A549 (cell line): ENCODE measurements around the gene ANKRD65. TPM values are rescaled to one million over a fixed set of nuclear protein-coding genes. Genes with fewer than 3 reads are reported as not detected.
A peak's percentile ranks its signal among the peaks of the same experiment; 100 is the strongest.

Source experiments
- ATAC-seq, 2 experiments: fragments of 200-7000 bp in 1 of 2; fragments of >200 bp in 1 of 2; cut with Nextera tagmentation in 1 of 2; cut with Tn5 transposase in 1 of 2; 3 replicates each; pipeline versions ENCODE4 v1.8.0 to v1.9.1; 2018 to 2020; ENCODE audit warnings: mild to moderate bottlenecking in 1 of 2, moderate library complexity in 1 of 2
- CTCF ChIA-PET: fragments of 300-600 bp; sonication (Branson Sonifier 250); formaldehyde crosslinking; extraction: SDS; loops from one replicate; lab custom pipeline; 2021; ENCODE audit warnings: antibody characterized with exemption, inconsistent platforms; lab: Yijun Ruan, JAX
- POLR2A ChIA-PET: fragments of 350-600 bp; formaldehyde crosslinking; extraction: SDS; loops from one replicate; lab custom pipeline; 2021; ENCODE audit warnings: antibody characterized with exemption, inconsistent platforms; lab: Yijun Ruan, JAX
- DNase-seq, 2 experiments: peaks; one replicate each; pipeline versions ENCODE4 v3.0.0 to v3.0.0-alpha.2; 2011 to 2016; ENCODE audit warnings: low read depth in 1 of 2, low spot score in 1 of 2
- FAIRE-seq: peaks from 2 replicates; lab custom pipeline; 2011; peaks lifted over from hg19 to GRCh38; lab: Jason Lieb, UNC
- H3K27ac ChIP-seq, 2 experiments: fragments of >200 bp; sonication (Bioruptor Twin); formaldehyde crosslinking; 3 replicates each; pipeline ENCODE4 v1.5.1; 2016 to 2017
- H3K4me1 ChIP-seq: fragments of >200 bp; sonication (Bioruptor Twin); formaldehyde crosslinking; 3 replicates; pipeline ENCODE4 v1.6.1; 2016
- H3K4me2 ChIP-seq: fragments of >200 bp; sonication (Bioruptor Twin); formaldehyde crosslinking; 3 replicates; pipeline ENCODE4 v1.6.1; 2016
- H3K4me3 ChIP-seq: fragments of >200 bp; sonication (Bioruptor Twin); formaldehyde crosslinking; 3 replicates; pipeline ENCODE4 v1.5.1; 2016
- H3K9me3 ChIP-seq: fragments of >200 bp; sonication (Bioruptor Twin); formaldehyde crosslinking; 3 replicates; pipeline ENCODE4 v1.6.1; 2016
- CEBPB ChIP-seq, 2 experiments: fragments of >200 bp in 1 of 2; sonication (Bioruptor Twin) in 1 of 2; formaldehyde crosslinking in 1 of 2; IDR thresholded peaks; 2 replicates each; pipeline ENCODE4 v1.6.1; 2012 to 2016
- CHD4 ChIP-seq: fragments of 200-600 bp; sonication (generic); IDR thresholded peaks from 2 replicates; pipeline ENCODE4 v1.6.1; 2016; ENCODE audit warnings: antibody characterized with exemption, mild to moderate bottlenecking, borderline replicate concordance
- EHF ChIP-seq: fragments of 250-450 bp; sonication (Bioruptor Pico); IDR thresholded peaks from 2 replicates; pipeline ENCODE4 v1.5.0; 2020; ENCODE audit warnings: mild to moderate bottlenecking
- ESRRA ChIP-seq: fragments of 150-350 bp; IDR thresholded peaks from 2 replicates; pipeline ENCODE4 v1.6.1; 2014; ENCODE audit warnings: mild to moderate bottlenecking, low read length, borderline replicate concordance
- FOSL2 ChIP-seq, 2 experiments: fragments of 450-650 bp in 1 of 2; fragments of >200 bp in 1 of 2; sonication (Bioruptor Twin) in 1 of 2; formaldehyde crosslinking; IDR thresholded peaks; 2 replicates each; pipeline versions ENCODE4 v1.5.0 to v1.6.1; 2016 to 2020; ENCODE audit warnings: mild to moderate bottlenecking in 1 of 2, moderate library complexity in 1 of 2
- FOXS1 ChIP-seq: fragments of 250-450 bp; sonication (Bioruptor Pico); IDR thresholded peaks from 2 replicates; pipeline ENCODE4 v1.5.0; 2020; ENCODE audit warnings: mild to moderate bottlenecking, moderate library complexity
- HEYL ChIP-seq: fragments of 250-450 bp; sonication (Bioruptor Pico); IDR thresholded peaks from 2 replicates; pipeline ENCODE4 v1.8.0; 2021; ENCODE audit warnings: mild to moderate bottlenecking, moderate library complexity
- HOXB13 ChIP-seq: fragments of 250-450 bp; sonication (Bioruptor Pico); IDR thresholded peaks from 2 replicates; pipeline ENCODE4 v1.5.0; 2020; ENCODE audit warnings: low read depth, mild to moderate bottlenecking, moderate library complexity
- MAFK ChIP-seq: fragments of 450-650 bp; IDR thresholded peaks from 2 replicates; pipeline ENCODE4 v1.6.1; 2014; ENCODE audit not compliant: partially characterized antibody
- NR3C1 ChIP-seq: fragments of >200 bp; sonication (Bioruptor Twin); formaldehyde crosslinking; IDR thresholded peaks from 3 replicates; pipeline ENCODE4 v1.6.1; 2017
- RFX5 ChIP-seq: fragments of 450-650 bp; IDR thresholded peaks from 2 replicates; pipeline ENCODE4 v1.7.1; 2014; ENCODE audit warnings: antibody characterized with exemption, mild to moderate bottlenecking, moderate library complexity
- TP53 ChIP-seq: fragments of 250-450 bp; sonication (Bioruptor Pico); IDR thresholded peaks from 2 replicates; pipeline ENCODE4 v1.5.0; 2021; ENCODE audit warnings: mild to moderate bottlenecking, moderate library complexity
- WGBS: methylation state at CpG from one replicate; pipeline ENCODE4 v1.1.6; 2017; ENCODE audit errors: missing lambda C conversion rate; 5-methylcytosine and 5-hydroxymethylcytosine counted together
- polyA plus RNA-seq, 4 experiments: library from polyadenylated mRNA; depleted of rRNA in 3 of 4; stranded (reverse); fragments of >200 nt; fragmentation: RNase III in 1 of 4; extraction: RNeasy Plus Mini Kit Qiagen cat#74134 plus additional on column Dnase treatment in 1 of 4; gene quantifications; 2 replicates in 3 of 4; 3 replicates in 1 of 4; pipeline ENCODE4 v1.2.3, GENCODE V29; 2011 to 2017
- TF ChIP-seq, protein P1 (sequence below): fragments of 250-450 bp; sonication (Bioruptor Pico); IDR thresholded peaks from 2 replicates; pipeline ENCODE4 v1.5.0; 2021; ENCODE audit warnings: mild to moderate bottlenecking, moderate library complexity, borderline replicate concordance
- TF ChIP-seq, protein P2 (sequence below): fragments of >200 bp; sonication (Bioruptor Twin); formaldehyde crosslinking; IDR thresholded peaks from 3 replicates; pipeline ENCODE4 v1.5.1; 2016
- TF ChIP-seq, protein P3 (sequence below): fragments of 250-450 bp; sonication (Bioruptor Pico); IDR thresholded peaks from 2 replicates; pipeline ENCODE4 v1.5.0; 2020; ENCODE audit warnings: low read depth, mild to moderate bottlenecking, moderate library complexity

The ANKRD65 gene
- polyA plus RNA-seq, 2 of the 4 experiments (the other 2 are of a cell fraction), result 0.05 TPM; not detected in 1

DNA sequence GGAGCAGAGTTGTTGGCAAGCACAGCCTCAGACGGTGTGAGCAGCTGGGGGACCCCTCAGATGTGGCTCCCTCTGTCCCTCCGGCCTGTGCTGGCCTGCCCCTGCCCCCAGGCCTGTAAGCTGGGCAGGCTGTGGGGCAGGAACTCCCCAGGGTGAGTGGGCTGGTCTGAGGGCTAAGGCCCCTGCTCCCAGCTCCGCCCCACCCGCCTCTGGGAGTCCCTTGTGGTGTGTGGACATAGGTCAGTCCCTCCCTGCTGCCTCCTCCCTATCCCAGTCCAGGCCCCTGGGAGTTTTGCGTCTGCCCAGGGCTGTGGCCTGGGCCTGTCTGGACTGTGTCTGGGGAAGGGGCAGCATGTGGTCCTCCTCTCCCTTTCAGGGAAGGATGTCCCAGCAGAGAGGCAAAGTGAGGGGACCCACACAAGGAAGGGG lies 10.8 kb upstream of the ANKRD65 start:
- Histone ChIP-seq H3K4me1 (peaks cover 47% of the 10 kb centered on the region), H3K4me2 (peak overlapping the region; percentile 33; the same call in 2 of the 3 replicates), H3K27ac (peak overlapping the region; percentile 27 to 76; a peak in 3 of 6 replicates), H3K9me3 (no peaks in the 10 kb centered on the region), H3K4me3 (no peak overlapping the region)
- TF ChIP-seq, protein P1, sequence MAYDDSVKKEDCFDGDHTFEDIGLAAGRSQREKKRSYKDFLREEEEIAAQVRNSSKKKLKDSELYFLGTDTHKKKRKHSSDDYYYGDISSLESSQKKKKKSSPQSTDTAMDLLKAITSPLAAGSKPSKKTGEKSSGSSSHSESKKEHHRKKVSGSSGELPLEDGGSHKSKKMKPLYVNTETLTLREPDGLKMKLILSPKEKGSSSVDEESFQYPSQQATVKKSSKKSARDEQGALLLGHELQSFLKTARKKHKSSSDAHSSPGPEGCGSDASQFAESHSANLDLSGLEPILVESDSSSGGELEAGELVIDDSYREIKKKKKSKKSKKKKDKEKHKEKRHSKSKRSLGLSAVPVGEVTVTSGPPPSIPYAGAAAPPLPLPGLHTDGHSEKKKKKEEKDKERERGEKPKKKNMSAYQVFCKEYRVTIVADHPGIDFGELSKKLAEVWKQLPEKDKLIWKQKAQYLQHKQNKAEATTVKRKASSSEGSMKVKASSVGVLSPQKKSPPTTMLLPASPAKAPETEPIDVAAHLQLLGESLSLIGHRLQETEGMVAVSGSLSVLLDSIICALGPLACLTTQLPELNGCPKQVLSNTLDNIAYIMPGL, result no peak
- no peak for TF ChIP-seq FOXS1
- ATAC-seq (peak in 1 of 2 experiments; percentile 61; a peak in 3 of 6 replicates), FAIRE-seq (no peak), DNase-seq (no peak)
- ChIA-PET POLR2A (interaction anchor here (1.0 kb wide), 1 partner anchor 31 kb away, joined by 3 read pairs; no protein-coding TSS in a partner anchor), CTCF (interaction anchor here (1.1 to 4.2 kb wide), 2 partner anchors 9 to 73 kb away, joined by 3 to 16 read pairs; no protein-coding TSS in a partner anchor)
- no CpG with 5 or more reads among the region's 5 CpGs for WGBS

DNA sequence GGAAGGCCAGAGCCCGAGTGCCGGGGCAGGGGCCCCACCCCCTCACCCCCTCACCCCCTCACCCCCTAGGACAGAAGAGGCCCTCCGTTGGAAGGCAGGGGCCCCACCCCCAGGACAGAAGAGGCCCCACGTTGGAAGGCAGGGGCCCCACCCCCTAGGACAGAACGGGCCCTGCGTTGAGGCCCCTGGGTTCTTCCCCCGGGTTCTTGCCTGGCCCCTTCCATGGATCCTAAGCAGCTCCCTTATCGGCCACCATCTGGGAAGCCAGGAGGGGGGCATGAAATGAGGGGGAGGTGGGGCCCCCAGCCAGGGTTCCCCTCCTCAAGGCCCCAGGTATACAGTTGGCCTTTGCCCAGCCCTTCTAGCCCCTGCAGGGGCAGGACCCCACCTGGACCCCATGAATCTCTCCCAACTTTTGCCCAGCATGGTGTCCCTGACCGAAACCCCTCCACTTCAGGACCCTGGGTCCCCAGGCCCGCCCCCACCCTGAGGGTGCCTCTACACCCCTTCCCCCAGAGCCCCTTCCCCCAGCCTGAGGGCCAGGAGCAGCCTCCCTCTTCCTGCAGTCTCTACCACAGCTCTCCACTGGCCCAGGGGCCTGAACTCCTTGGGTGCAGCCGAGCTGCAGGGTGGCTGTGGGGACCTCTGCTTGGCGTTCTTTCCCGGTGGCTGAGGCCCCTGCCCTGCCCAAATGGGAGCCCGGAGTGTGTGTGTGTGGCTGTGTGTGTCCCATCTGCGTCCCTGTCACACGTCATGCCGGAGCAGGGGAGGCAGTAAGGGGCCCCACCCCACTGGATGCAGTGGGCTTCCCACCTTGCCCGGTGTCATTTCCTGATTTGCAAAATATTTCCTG lies 10.1 kb upstream of the ANKRD65 start:
- FAIRE-seq (no peak), ATAC-seq (no peak), DNase-seq (no peak)
- Histone ChIP-seq H3K4me2 (no peak overlapping the region; the same call in 2 of the 3 replicates), H3K27ac (peak overlapping the region; percentile 27 to 76; a peak in 3 of 6 replicates), H3K9me3 (no peaks in the 10 kb centered on the region), H3K4me1 (peaks cover 44% of the 10 kb centered on the region), H3K4me3 (no peak overlapping the region)
- WGBS, result 91% methylated on average over 5 of the region's 18 CpGs
- ChIA-PET POLR2A (interaction anchor here (1.0 kb wide), 1 partner anchor 31 kb away, joined by 3 read pairs; no protein-coding TSS in a partner anchor), CTCF (interaction anchor here (0.6 to 4.2 kb wide), 4 partner anchors 11 to 74 kb away, joined by 3 to 16 read pairs (median 4); no protein-coding TSS in a partner anchor)
- no peak for TF ChIP-seq HOXB13
- TF ChIP-seq, protein P2, sequence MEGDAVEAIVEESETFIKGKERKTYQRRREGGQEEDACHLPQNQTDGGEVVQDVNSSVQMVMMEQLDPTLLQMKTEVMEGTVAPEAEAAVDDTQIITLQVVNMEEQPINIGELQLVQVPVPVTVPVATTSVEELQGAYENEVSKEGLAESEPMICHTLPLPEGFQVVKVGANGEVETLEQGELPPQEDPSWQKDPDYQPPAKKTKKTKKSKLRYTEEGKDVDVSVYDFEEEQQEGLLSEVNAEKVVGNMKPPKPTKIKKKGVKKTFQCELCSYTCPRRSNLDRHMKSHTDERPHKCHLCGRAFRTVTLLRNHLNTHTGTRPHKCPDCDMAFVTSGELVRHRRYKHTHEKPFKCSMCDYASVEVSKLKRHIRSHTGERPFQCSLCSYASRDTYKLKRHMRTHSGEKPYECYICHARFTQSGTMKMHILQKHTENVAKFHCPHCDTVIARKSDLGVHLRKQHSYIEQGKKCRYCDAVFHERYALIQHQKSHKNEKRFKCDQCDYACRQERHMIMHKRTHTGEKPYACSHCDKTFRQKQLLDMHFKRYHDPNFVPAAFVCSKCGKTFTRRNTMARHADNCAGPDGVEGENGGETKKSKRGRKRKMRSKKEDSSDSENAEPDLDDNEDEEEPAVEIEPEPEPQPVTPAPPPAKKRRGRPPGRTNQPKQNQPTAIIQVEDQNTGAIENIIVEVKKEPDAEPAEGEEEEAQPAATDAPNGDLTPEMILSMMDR, result no peak
- TF ChIP-seq TP53 (CRISPR knock-in tag), result no peak
- no peak for TF ChIP-seq MAFK
- TF ChIP-seq, protein P3, sequence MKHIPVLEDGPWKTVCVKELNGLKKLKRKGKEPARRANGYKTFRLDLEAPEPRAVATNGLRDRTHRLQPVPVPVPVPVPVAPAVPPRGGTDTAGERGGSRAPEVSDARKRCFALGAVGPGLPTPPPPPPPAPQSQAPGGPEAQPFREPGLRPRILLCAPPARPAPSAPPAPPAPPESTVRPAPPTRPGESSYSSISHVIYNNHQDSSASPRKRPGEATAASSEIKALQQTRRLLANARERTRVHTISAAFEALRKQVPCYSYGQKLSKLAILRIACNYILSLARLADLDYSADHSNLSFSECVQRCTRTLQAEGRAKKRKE (CRISPR knock-in tag), result no peak
- no peak for TF ChIP-seq HEYL
- no peak for TF ChIP-seq NR3C1
- TF ChIP-seq RFX5, result no peak
- TF ChIP-seq CHD4, result no peak
- TF ChIP-seq ESRRA, result no peak
- TF ChIP-seq CEBPB (IDR thresholded peaks at IDR 0.05), result no peak

DNA sequence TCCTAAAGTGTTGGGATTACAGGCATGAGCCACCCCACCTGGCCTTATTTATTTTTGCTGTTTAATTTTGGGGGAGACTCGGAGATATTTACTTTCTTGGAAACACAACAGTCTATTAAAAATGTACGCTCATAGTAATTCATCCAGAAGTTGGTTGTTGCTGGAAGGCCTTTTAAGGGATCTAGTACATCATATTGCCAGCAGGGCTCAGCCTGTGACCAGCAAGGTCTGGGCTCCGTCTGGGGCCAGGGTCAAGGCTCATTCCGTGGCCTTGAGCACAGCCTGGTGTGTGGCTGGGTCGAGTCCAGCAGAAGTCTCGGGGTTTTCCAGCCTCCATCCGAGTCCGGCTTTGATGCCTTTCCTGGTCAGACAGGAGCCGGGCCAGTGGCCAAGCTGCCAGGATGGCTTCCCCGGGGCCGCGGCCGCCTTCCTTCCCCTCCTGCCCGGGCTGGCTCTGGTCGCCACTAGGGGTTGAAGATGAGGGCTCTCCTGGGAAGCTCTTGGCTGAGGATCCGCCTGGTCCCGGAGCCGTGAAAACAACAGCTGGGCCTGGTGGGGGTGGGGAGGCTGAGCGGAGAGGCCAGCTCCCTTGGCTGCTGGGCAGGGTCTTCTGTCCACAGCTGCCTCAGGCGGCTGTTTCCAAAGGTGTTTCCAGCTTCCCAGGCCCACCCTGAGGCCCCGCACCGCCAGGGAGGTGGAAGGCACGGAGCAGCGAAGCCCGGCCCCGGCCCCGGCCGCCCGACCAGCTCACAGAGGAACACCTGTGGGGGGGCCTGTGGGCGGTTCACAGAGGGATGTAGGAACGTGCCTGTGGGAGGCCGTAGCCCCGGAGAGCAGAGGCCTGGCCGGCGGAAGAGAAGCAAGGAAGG lies 9.3 kb upstream of the ANKRD65 start:
- TF ChIP-seq EHF (CRISPR knock-in tag), result no peak
- no peak for TF ChIP-seq FOSL2 (IDR thresholded peaks at IDR 0.05)
- no peak for TF ChIP-seq FOSL2 (CRISPR knock-in tag; IDR thresholded peaks at IDR 0.05)
- TF ChIP-seq CEBPB (IDR thresholded peaks at IDR 0.05), result no peak
- 36% methylated on average over 8 of the region's 35 CpGs for WGBS
- ATAC-seq, result peak; percentile 30 to 63; a peak in 3 of 6 replicates

More for the DNA sequence above, 9.3 kb upstream of the ANKRD65 start:
- Histone ChIP-seq H3K4me3 (no peak overlapping the region), H3K27ac (peak overlapping the region in 1 of 2 experiments; percentile 76; a peak in 3 of 6 replicates), H3K4me2 (no peak overlapping the region), H3K9me3 (no peaks in the 10 kb centered on the region), H3K4me1 (peaks cover 40% of the 10 kb centered on the region)
- POLR2A ChIA-PET, result no interaction called here
- FAIRE-seq (no peak), DNase-seq (peak in 1 of 2 experiments; percentile 36)
- CTCF ChIA-PET, result interaction anchor here (0.6 to 2.1 kb wide), 6 partner anchors 8 to 74 kb away, joined by 3 to 12 read pairs (median 4); no protein-coding TSS in a partner anchor
